ENCODE measurements around the gene BEAN1. TPM values are rescaled to one million over a fixed set of nuclear protein-coding genes. Genes with fewer than 3 reads are reported as not detected.

Gene BEAN1
- total RNA-seq, 1 donor from 2014 or later, result 1.2 TPM

- Histone ChIP-seq H3K4me3 (ENCODE audit: insufficient read depth, low read depth, low read length) (no peak overlapping the region), H3K27ac (ENCODE audit: low read depth, low read length) (no peak overlapping the region), H3K9me3 (ENCODE audit: insufficient read depth, low read depth, low read length) (no peaks in the 10 kb centered on the region), H3K36me3 (ENCODE audit: insufficient read depth, low read length) (no peaks in the 10 kb centered on the region), H4K20me1 (ENCODE audit: insufficient read depth, low read length) (no peaks in the 10 kb centered on the region), H3K4me2 (ENCODE audit: low read length) (no peak overlapping the region), H2AFZ (ENCODE audit: low read depth, low read length) (no peak overlapping the region), H3K27me3 (ENCODE audit: insufficient read depth, low read length) (peaks cover 8% of the 10 kb centered on the region), H3K4me1 (ENCODE audit: insufficient read depth, low read length) (no peaks in the 10 kb centered on the region), H3K9ac (ENCODE audit: low read length) (no peak overlapping the region), H3K79me2 (ENCODE audit: insufficient read depth, low read length) (no peaks in the 10 kb centered on the region)
- DNase-seq (ENCODE audit: low read depth) (no peak), FAIRE-seq (no peak)
- Mint-ChIP-seq H3K4me3 (ENCODE audit: unreplicated experiment) (no peak overlapping the region), H3K9me3 (ENCODE audit: unreplicated experiment) (peaks cover 12% of the 10 kb centered on the region), H3K27me3 (ENCODE audit: low read depth, unreplicated experiment) (peaks cover 53% of the 10 kb centered on the region), H3K4me1 (ENCODE audit: low read depth, unreplicated experiment) (no peaks in the 10 kb centered on the region), H3K36me3 (ENCODE audit: low read depth, unreplicated experiment) (no peaks in the 10 kb centered on the region), H3K27ac (ENCODE audit: unreplicated experiment) (no peak overlapping the region)
- TF ChIP-seq, protein P1, sequence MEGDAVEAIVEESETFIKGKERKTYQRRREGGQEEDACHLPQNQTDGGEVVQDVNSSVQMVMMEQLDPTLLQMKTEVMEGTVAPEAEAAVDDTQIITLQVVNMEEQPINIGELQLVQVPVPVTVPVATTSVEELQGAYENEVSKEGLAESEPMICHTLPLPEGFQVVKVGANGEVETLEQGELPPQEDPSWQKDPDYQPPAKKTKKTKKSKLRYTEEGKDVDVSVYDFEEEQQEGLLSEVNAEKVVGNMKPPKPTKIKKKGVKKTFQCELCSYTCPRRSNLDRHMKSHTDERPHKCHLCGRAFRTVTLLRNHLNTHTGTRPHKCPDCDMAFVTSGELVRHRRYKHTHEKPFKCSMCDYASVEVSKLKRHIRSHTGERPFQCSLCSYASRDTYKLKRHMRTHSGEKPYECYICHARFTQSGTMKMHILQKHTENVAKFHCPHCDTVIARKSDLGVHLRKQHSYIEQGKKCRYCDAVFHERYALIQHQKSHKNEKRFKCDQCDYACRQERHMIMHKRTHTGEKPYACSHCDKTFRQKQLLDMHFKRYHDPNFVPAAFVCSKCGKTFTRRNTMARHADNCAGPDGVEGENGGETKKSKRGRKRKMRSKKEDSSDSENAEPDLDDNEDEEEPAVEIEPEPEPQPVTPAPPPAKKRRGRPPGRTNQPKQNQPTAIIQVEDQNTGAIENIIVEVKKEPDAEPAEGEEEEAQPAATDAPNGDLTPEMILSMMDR (IDR thresholded peaks at IDR 0.05; ENCODE audit: insufficient read depth, low read depth, low read length), result no peak
- TF ChIP-seq EZH2 (IDR thresholded peaks at IDR 0.05; ENCODE audit: insufficient read depth, low read length), result no peak
Observed at GRCh38 chr16:66467611-66468010, 40.5 kb downstream of the BEAN1 start.

DNA sequence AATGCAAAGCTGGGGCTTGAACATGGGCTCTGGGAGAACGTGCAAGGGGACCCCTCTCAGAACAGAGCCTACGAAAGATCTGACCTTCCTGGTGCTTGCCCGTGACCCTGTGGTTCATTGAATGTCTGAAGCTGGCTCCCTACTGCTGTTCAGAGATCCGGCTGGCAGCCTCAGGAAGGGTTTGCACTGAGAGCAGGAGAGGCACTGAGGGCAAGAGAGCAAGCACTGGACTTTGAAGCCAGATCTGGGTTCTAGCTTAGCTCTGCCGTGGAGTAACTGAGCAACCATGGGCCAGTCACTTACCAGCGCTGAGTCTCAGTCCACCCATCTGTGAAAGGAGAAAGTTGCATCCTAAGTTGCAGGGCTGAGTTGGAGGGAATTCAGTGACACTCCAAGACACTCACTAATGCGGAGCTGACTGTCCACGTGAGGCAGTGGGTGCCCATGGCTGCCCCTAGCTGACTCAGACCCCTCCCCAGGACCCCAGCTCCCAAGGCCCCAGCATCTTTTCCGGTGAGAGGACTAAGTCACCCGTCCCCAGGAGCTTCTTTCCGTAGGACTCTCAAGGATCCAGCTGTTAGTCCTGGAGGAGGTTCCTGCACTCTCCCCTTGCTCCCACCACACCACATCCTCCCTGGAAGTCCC is 41.3 kb downstream of the BEAN1 start:
- Histone ChIP-seq H3K9me3 (ENCODE audit: insufficient read depth, low read depth, low read length) (no peaks in the 10 kb centered on the region), H3K4me3 (ENCODE audit: insufficient read depth, low read depth, low read length) (no peak overlapping the region), H3K27me3 (ENCODE audit: insufficient read depth, low read length) (peaks cover 8% of the 10 kb centered on the region), H3K9ac (ENCODE audit: low read length) (no peak overlapping the region), H3K4me2 (ENCODE audit: low read length) (no peak overlapping the region), H3K79me2 (ENCODE audit: insufficient read depth, low read length) (no peaks in the 10 kb centered on the region), H2AFZ (ENCODE audit: low read depth, low read length) (no peak overlapping the region), H3K36me3 (ENCODE audit: insufficient read depth, low read length) (no peaks in the 10 kb centered on the region), H3K27ac (ENCODE audit: low read depth, low read length) (no peak overlapping the region), H3K4me1 (ENCODE audit: insufficient read depth, low read length) (no peaks in the 10 kb centered on the region), H4K20me1 (ENCODE audit: insufficient read depth, low read length) (no peaks in the 10 kb centered on the region)
- no peak overlapping the region for H3K27ac Mint-ChIP-seq (ENCODE audit: unreplicated experiment)
- H3K9me3 Mint-ChIP-seq (ENCODE audit: unreplicated experiment), result peaks cover 12% of the 10 kb centered on the region
- no peaks in the 10 kb centered on the region for H3K36me3 Mint-ChIP-seq (ENCODE audit: low read depth, unreplicated experiment)
- no peak for FAIRE-seq
- no peak overlapping the region for H3K4me3 Mint-ChIP-seq (ENCODE audit: unreplicated experiment)
- TF ChIP-seq, protein P1 (IDR thresholded peaks at IDR 0.05; ENCODE audit: insufficient read depth, low read depth, low read length), result no peak
- no peak for TF ChIP-seq EZH2 (IDR thresholded peaks at IDR 0.05; ENCODE audit: insufficient read depth, low read length)
- H3K27me3 Mint-ChIP-seq (ENCODE audit: low read depth, unreplicated experiment), result peaks cover 46% of the 10 kb centered on the region
- DNase-seq (ENCODE audit: low read depth), result no peak
- no peaks in the 10 kb centered on the region for H3K4me1 Mint-ChIP-seq (ENCODE audit: low read depth, unreplicated experiment)

GRCh38 chr16:66469291-66469946 is 42.3 kb downstream of the BEAN1 start:
- H4K20me1 ChIP-seq (ENCODE audit: insufficient read depth, low read length), result no peaks in the 10 kb centered on the region
- no peak overlapping the region for H2AFZ ChIP-seq (ENCODE audit: low read depth, low read length)
- peaks cover 5% of the 10 kb centered on the region for H3K27me3 ChIP-seq (ENCODE audit: insufficient read depth, low read length)
- FAIRE-seq (no peak), DNase-seq (ENCODE audit: low read depth) (no peak)
- Mint-ChIP-seq H3K27me3 (ENCODE audit: low read depth, unreplicated experiment) (peaks cover 46% of the 10 kb centered on the region), H3K4me3 (ENCODE audit: unreplicated experiment) (no peak overlapping the region), H3K36me3 (ENCODE audit: low read depth, unreplicated experiment) (no peaks in the 10 kb centered on the region), H3K9me3 (ENCODE audit: unreplicated experiment) (peaks cover 12% of the 10 kb centered on the region), H3K4me1 (ENCODE audit: low read depth, unreplicated experiment) (no peaks in the 10 kb centered on the region), H3K27ac (ENCODE audit: unreplicated experiment) (no peak overlapping the region)
- no peaks in the 10 kb centered on the region for H3K4me1 ChIP-seq (ENCODE audit: insufficient read depth, low read length)
- no peak overlapping the region for H3K9ac ChIP-seq (ENCODE audit: low read length)
- H3K36me3 ChIP-seq (ENCODE audit: insufficient read depth, low read length), result no peaks in the 10 kb centered on the region
- H3K79me2 ChIP-seq (ENCODE audit: insufficient read depth, low read length), result no peaks in the 10 kb centered on the region
- no peak overlapping the region for H3K4me3 ChIP-seq (ENCODE audit: insufficient read depth, low read depth, low read length)
- H3K9me3 ChIP-seq (ENCODE audit: insufficient read depth, low read depth, low read length), result no peaks in the 10 kb centered on the region
- no peak overlapping the region for H3K27ac ChIP-seq (ENCODE audit: low read depth, low read length)
- no peak for TF ChIP-seq EZH2 (IDR thresholded peaks at IDR 0.05; ENCODE audit: insufficient read depth, low read length)
- TF ChIP-seq, protein P1 (IDR thresholded peaks at IDR 0.05; ENCODE audit: insufficient read depth, low read depth, low read length), result no peak
- no peak overlapping the region for H3K4me2 ChIP-seq (ENCODE audit: low read length)

All from astrocyte (in vitro differentiated cells and primary cell).